HG03066 (cell line): Measurements from ENCODE around the gene CENPX.

Experiments used
- ATAC-seq: cut with Tn5 transposase; IDR thresholded peaks from one replicate; pipeline ENCODE4 v1.9.1; 2021; ENCODE audit warnings: low read depth; ENCODE audit not compliant: unreplicated experiment

The CENPX gene

GRCh38 chr17:82013772-82014321 lies 8.8 kb downstream of the CENPX start:
- no peak for ATAC-seq

- no peak for ATAC-seq
These were observed 9.3 kb downstream of the CENPX start for GRCh38 chr17:82013341-82013740.

- no peak for ATAC-seq
These were observed 9.9 kb downstream of the CENPX start for GRCh38 chr17:82012640-82013295.

GRCh38 chr17:82012261-82012639 lies 10.4 kb downstream of the CENPX start:
- no peak for ATAC-seq

GRCh38 chr17:82011617-82012187 lies 11.0 kb downstream of the CENPX start:
- ATAC-seq, result no peak

GRCh38 chr17:82010575-82011525 lies 11.8 kb downstream of the CENPX start:
- ATAC-seq, result no peak

GRCh38 chr17:82009413-82009812 lies 13.3 kb downstream of the CENPX start:
- no peak for ATAC-seq

- ATAC-seq, result no peak
These were observed 13.7 kb downstream of the CENPX start for GRCh38 chr17:82008941-82009405.

- no peak for ATAC-seq
These were observed 14.3 kb downstream of the CENPX start for GRCh38 chr17:82008258-82008940.

- no peak for ATAC-seq
These were observed 15.0 kb downstream of the CENPX start for GRCh38 chr17:82007495-82008257.

GRCh38 chr17:82007228-82007494 lies 15.5 kb downstream of the CENPX start:
- no peak for ATAC-seq

- ATAC-seq, result no peak
These were observed 16.0 kb downstream of the CENPX start for GRCh38 chr17:82006468-82007227.

- ATAC-seq, result no peak
These were observed 16.9 kb downstream of the CENPX start for GRCh38 chr17:82005701-82006348.

GRCh38 chr17:82004517-82005455 lies 17.9 kb downstream of the CENPX start:
- ATAC-seq, result no peak

- ATAC-seq, result no peak
These were observed 19.0 kb downstream of the CENPX start for GRCh38 chr17:82003411-82004381.

GRCh38 chr17:82001571-82002056 lies 21.1 kb downstream of the CENPX start:
- no peak for ATAC-seq
